Measurements from ENCODE around the gene LDB1. TPM values are rescaled to one million over a fixed set of nuclear protein-coding genes. Genes with fewer than 3 reads are reported as not detected.
A peak's percentile ranks its signal among the peaks of the same experiment; 100 is the strongest.

The LDB1 gene
- total RNA-seq, 1 donor from 2014 or later: 46.4 TPM

DNA sequence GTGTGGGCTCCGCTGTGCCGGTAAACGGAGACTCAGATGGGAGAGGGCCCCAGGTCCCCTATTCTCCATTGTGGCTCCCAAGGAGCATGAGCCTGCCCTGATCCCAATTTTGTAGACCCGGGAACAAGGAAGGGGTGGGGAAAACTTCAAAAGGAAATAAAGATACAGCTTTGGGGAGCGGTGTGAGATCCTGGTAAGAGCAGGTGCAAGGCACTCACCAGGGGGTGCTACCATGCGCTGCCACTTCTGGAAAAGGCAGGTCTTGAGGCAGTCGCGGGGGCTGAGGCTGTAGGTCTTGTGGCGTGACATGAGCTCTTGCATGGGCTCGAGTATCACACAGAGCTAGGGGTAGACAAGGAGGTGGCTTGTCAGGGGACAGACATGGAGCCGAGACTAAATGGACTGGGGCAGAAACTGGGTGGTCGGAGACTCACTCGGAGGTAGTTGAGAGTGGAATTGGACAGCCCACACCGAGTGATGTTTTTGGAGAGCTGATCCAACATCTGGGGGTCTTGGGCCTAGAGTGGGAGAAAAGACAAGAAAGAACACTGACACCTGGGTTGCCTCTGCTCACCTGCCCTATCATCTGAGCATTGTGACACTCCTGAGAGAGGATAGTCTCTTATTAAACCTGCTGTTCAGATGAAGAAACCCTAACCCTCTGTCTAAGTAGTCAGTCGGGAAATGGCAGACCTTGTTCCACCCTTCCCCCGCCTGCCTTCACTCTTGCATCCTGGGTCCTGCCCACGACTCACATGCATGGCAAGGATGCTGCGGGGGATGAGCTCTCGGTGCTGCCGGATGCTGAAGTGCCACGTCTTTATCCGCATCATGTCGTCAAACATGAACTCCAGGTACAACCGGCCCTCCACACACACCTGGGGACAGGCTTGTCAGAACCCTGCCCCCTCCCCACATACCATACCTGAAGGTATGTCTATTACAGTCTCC, 10.7 kb downstream of the LDB1 start:
- Mint-ChIP-seq H3K36me3 (peaks cover 28% of the 10 kb centered on the region), H3K27me3 (ENCODE audit: insufficient read depth, low read depth) (peaks cover 10% of the 10 kb centered on the region), H3K27ac (no peak overlapping the region), H3K9me3 (no peaks in the 10 kb centered on the region), H3K4me3 (peak overlapping the region; percentile 61), H3K4me1 (peaks cover 20% of the 10 kb centered on the region)
- no peak overlapping the region for H3K9ac ChIP-seq
- H2AFZ ChIP-seq (replicated peaks): no peak overlapping the region
- H3K27ac ChIP-seq: no peak overlapping the region
- no peak overlapping the region for H3K4me2 ChIP-seq
- H3K79me2 ChIP-seq (ENCODE audit: low read depth): peaks cover 46% of the 10 kb centered on the region
- no peaks in the 10 kb centered on the region for H3K27me3 ChIP-seq
- H3K4me3 ChIP-seq: no peak overlapping the region
- H3K36me3 ChIP-seq: no peaks in the 10 kb centered on the region
- H3K9me3 ChIP-seq (ENCODE audit: low read depth): no peaks in the 10 kb centered on the region
- H3F3A ChIP-seq (ENCODE audit: low read depth): peaks cover under 1% of the 10 kb centered on the region
- H4K20me1 ChIP-seq (ENCODE audit: low read depth): peaks cover 56% of the 10 kb centered on the region
- TF ChIP-seq EZH2phosphoT487 (IDR thresholded peaks at IDR 0.05) (no peak), CTCF (IDR thresholded peaks at IDR 0.05) (no peak), EZH2 (IDR thresholded peaks at IDR 0.05) (no peak)
- DNase-seq (ENCODE audit: low spot score): no peak
- H3K4me1 ChIP-seq: peaks cover 13% of the 10 kb centered on the region

DNA sequence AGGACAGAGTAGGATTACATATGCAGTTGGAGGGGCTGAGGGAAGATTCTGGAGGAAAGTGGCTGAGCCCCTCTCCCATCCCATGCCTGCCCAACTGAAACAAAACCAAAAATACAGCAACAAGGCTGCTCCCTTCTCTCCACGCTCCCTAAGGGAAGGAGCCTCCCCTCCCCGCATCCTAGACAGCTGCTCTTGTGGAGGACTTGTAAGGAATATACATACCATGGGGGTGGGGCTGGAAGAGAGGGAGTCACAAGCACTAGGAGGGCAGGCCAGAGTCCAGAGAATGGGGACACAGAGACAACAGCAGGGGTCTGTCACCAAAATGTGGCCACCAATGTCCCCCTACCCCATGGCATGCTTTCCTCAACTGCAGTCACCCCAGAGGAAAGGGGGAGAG, 13.2 kb downstream of the LDB1 start:
- Histone ChIP-seq H3K4me3 (no peak overlapping the region), H3K9ac (no peak overlapping the region), H3K27me3 (no peaks in the 10 kb centered on the region), H3K79me2 (ENCODE audit: low read depth) (peaks cover 21% of the 10 kb centered on the region), H2AFZ (replicated peaks) (no peak overlapping the region), H3F3A (ENCODE audit: low read depth) (no peaks in the 10 kb centered on the region), H3K9me3 (ENCODE audit: low read depth) (no peaks in the 10 kb centered on the region), H3K4me2 (no peak overlapping the region), H3K4me1 (no peaks in the 10 kb centered on the region), H3K36me3 (no peaks in the 10 kb centered on the region), H3K27ac (no peak overlapping the region), H4K20me1 (ENCODE audit: low read depth) (peaks cover 33% of the 10 kb centered on the region)
- H3K27me3 Mint-ChIP-seq (ENCODE audit: insufficient read depth, low read depth): peaks cover 10% of the 10 kb centered on the region
- H3K9me3 Mint-ChIP-seq: no peaks in the 10 kb centered on the region
- peaks cover 28% of the 10 kb centered on the region for H3K36me3 Mint-ChIP-seq
- no peak overlapping the region for H3K27ac Mint-ChIP-seq
- TF ChIP-seq EZH2 (IDR thresholded peaks at IDR 0.05) (no peak), EZH2phosphoT487 (IDR thresholded peaks at IDR 0.05) (no peak), CTCF (IDR thresholded peaks at IDR 0.05) (no peak)
- DNase-seq (ENCODE audit: low spot score): no peak
- H3K4me3 Mint-ChIP-seq: no peak overlapping the region
- peaks cover 2% of the 10 kb centered on the region for H3K4me1 Mint-ChIP-seq

- H3K4me3 ChIP-seq: no peak overlapping the region
- H3K4me1 ChIP-seq: no peaks in the 10 kb centered on the region
- H3K4me1 Mint-ChIP-seq: no peaks in the 10 kb centered on the region
- H3K4me3 Mint-ChIP-seq: no peak overlapping the region
- H3F3A ChIP-seq (ENCODE audit: low read depth): no peaks in the 10 kb centered on the region
- no peaks in the 10 kb centered on the region for H3K9me3 Mint-ChIP-seq
- H2AFZ ChIP-seq (replicated peaks): no peak overlapping the region
- H3K36me3 Mint-ChIP-seq: peaks cover 2% of the 10 kb centered on the region
- H3K9ac ChIP-seq: no peak overlapping the region
- H3K36me3 ChIP-seq: no peaks in the 10 kb centered on the region
- no peaks in the 10 kb centered on the region for H3K9me3 ChIP-seq (ENCODE audit: low read depth)
- H3K27me3 ChIP-seq: no peaks in the 10 kb centered on the region
- no peak overlapping the region for H3K27ac Mint-ChIP-seq
- TF ChIP-seq EZH2phosphoT487 (IDR thresholded peaks at IDR 0.05) (no peak), EZH2 (IDR thresholded peaks at IDR 0.05) (no peak), CTCF (IDR thresholded peaks at IDR 0.05) (no peak)
- H3K79me2 ChIP-seq (ENCODE audit: low read depth): no peaks in the 10 kb centered on the region
- no peak overlapping the region for H3K4me2 ChIP-seq
- no peak for DNase-seq (ENCODE audit: low spot score)
- H3K27ac ChIP-seq: no peak overlapping the region
- peaks cover 8% of the 10 kb centered on the region for H4K20me1 ChIP-seq (ENCODE audit: low read depth)
- peaks cover 3% of the 10 kb centered on the region for H3K27me3 Mint-ChIP-seq (ENCODE audit: insufficient read depth, low read depth)
These were observed 17.7 kb downstream of the LDB1 start for GRCh38 chr10:102102421-102102820.
